ENCODE data around the gene DNAJC12.

GRCh38 chr10:67794256-67794655 lies 43.7 kb downstream of the DNAJC12 start:
- TF ChIP-seq CTCF (IDR thresholded peaks at IDR 0.05) (no peak), POLR2A (IDR thresholded peaks at IDR 0.05) (no peak)

All from heart left ventricle (tissue), 13 donors.